ENCODE measurements around the gene NEBL.

NEBL gene

GRCh38 chr10:20898866-20899535 is 1.9 kb upstream of the NEBL start:
- Histone ChIP-seq H3K27ac (ENCODE audit: low read length) (no peak overlapping the region), H3K27me3 (ENCODE audit: insufficient read depth, low read length) (no peaks in the 10 kb centered on the region), H3K9me3 (ENCODE audit: insufficient read depth, low read depth, low read length) (no peaks in the 10 kb centered on the region), H3K9ac (ENCODE audit: low read depth, low read length) (no peak overlapping the region), H3K36me3 (ENCODE audit: insufficient read depth, low read depth, low read length) (no peaks in the 10 kb centered on the region), H3K4me3 (ENCODE audit: low read length) (no peak overlapping the region), H3K4me1 (ENCODE audit: insufficient read depth, low read length) (no peaks in the 10 kb centered on the region)

- Histone ChIP-seq H3K4me3 (ENCODE audit: low read length) (no peak overlapping the region), H3K36me3 (ENCODE audit: insufficient read depth, low read depth, low read length) (no peaks in the 10 kb centered on the region), H3K9me3 (ENCODE audit: insufficient read depth, low read depth, low read length) (no peaks in the 10 kb centered on the region), H3K9ac (ENCODE audit: low read depth, low read length) (no peak overlapping the region), H3K4me1 (ENCODE audit: insufficient read depth, low read length) (peaks cover 18% of the 10 kb centered on the region), H3K27ac (ENCODE audit: low read length) (no peak overlapping the region), H3K27me3 (ENCODE audit: insufficient read depth, low read length) (no peaks in the 10 kb centered on the region)
These were observed 3.8 kb downstream of the NEBL start for GRCh38 chr10:20893297-20893696.

DNA sequence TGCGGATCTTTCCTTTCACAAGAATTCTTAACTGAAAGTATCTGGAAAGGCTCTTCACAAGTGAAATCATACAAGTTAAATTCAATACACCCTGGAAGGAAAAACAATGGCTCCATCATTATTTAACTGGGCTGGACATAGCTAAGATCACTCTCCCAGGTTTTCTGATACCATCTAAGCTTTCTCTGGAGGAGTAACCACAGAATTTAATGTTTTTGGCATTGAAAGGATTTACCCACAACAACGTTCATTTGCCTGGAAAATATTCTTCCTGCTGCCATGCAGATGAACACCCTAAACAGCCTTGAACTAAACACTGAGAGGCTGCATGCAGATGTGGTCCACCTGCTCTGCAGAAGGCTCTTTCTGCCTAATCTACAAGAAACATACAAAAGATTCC is 4.3 kb downstream of the NEBL start:
- no peak overlapping the region for H3K4me3 ChIP-seq (ENCODE audit: low read length)
- no peak overlapping the region for H3K9ac ChIP-seq (ENCODE audit: low read depth, low read length)
- no peak overlapping the region for H3K27ac ChIP-seq (ENCODE audit: low read length)
- no peaks in the 10 kb centered on the region for H3K36me3 ChIP-seq (ENCODE audit: insufficient read depth, low read depth, low read length)
- H3K4me1 ChIP-seq (ENCODE audit: insufficient read depth, low read length): peaks cover 18% of the 10 kb centered on the region
- no peaks in the 10 kb centered on the region for H3K9me3 ChIP-seq (ENCODE audit: insufficient read depth, low read depth, low read length)
- no peaks in the 10 kb centered on the region for H3K27me3 ChIP-seq (ENCODE audit: insufficient read depth, low read length)

DNA sequence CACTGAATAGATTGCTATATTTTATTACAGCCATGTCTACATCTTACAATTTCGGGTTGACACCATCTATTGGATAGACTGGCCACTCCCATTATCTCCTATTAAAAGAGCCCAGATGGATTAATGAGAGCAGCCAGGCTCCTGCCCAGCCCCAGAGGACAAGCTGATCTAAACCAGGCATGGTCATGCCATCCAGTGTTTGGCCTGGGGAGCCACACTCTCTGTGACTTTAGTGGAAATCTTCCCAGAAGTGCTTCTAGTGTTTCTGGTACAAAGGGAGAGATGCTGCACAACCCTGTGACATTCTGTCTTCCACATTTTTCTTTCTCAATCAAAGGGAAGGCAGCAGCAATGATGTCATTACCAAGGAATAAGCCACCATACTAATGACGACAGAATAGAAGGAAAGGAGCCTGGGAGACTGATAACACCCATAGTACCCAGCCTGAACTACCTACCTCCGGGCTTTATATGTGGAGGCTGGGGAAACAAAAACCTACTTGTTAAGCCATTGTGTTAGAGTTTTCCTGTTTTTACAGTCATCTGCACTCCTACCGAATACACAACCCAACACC is 5.0 kb downstream of the NEBL start:
- peaks cover 18% of the 10 kb centered on the region for H3K4me1 ChIP-seq (ENCODE audit: insufficient read depth, low read length)
- H3K9me3 ChIP-seq (ENCODE audit: insufficient read depth, low read depth, low read length): no peaks in the 10 kb centered on the region
- H3K36me3 ChIP-seq (ENCODE audit: insufficient read depth, low read depth, low read length): no peaks in the 10 kb centered on the region
- H3K27ac ChIP-seq (ENCODE audit: low read length): no peak overlapping the region
- no peak overlapping the region for H3K9ac ChIP-seq (ENCODE audit: low read depth, low read length)
- H3K27me3 ChIP-seq (ENCODE audit: insufficient read depth, low read length): no peaks in the 10 kb centered on the region
- no peak overlapping the region for H3K4me3 ChIP-seq (ENCODE audit: low read length)

DNA sequence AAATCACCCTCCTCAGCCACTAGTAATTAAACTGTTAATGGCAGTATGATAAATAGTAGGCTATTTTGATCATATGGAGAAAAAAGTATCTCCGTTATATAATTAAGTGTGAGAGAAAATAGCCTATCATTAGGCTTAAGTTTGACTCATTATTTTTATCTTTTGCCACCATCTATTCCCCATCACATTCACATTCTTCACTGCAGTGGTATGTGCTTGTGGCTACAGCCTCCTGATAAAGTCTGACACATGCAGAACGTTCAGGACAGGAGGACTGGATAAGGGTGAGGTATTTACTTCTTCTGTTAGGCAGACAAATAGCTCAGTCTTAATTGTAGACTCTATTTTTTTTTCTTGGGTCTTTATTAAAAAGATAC is 5.8 kb downstream of the NEBL start:
- no peak overlapping the region for H3K9ac ChIP-seq (ENCODE audit: low read depth, low read length)
- H3K4me3 ChIP-seq (ENCODE audit: low read length): no peak overlapping the region
- H3K36me3 ChIP-seq (ENCODE audit: insufficient read depth, low read depth, low read length): no peaks in the 10 kb centered on the region
- no peak overlapping the region for H3K27ac ChIP-seq (ENCODE audit: low read length)
- H3K9me3 ChIP-seq (ENCODE audit: insufficient read depth, low read depth, low read length): no peaks in the 10 kb centered on the region
- H3K4me1 ChIP-seq (ENCODE audit: insufficient read depth, low read length): peaks cover 18% of the 10 kb centered on the region
- H3K27me3 ChIP-seq (ENCODE audit: insufficient read depth, low read length): no peaks in the 10 kb centered on the region

GRCh38 chr10:20890491-20891337 is 6.4 kb downstream of the NEBL start:
- H3K9ac ChIP-seq (ENCODE audit: low read depth, low read length): no peak overlapping the region
- no peaks in the 10 kb centered on the region for H3K36me3 ChIP-seq (ENCODE audit: insufficient read depth, low read depth, low read length)
- no peaks in the 10 kb centered on the region for H3K27me3 ChIP-seq (ENCODE audit: insufficient read depth, low read length)
- no peaks in the 10 kb centered on the region for H3K9me3 ChIP-seq (ENCODE audit: insufficient read depth, low read depth, low read length)
- H3K27ac ChIP-seq (ENCODE audit: low read length): no peak overlapping the region
- H3K4me1 ChIP-seq (ENCODE audit: insufficient read depth, low read length): peaks cover 18% of the 10 kb centered on the region
- H3K4me3 ChIP-seq (ENCODE audit: low read length): no peak overlapping the region

GRCh38 chr10:20890009-20890408 is 7.1 kb downstream of the NEBL start:
- no peak overlapping the region for H3K9ac ChIP-seq (ENCODE audit: low read depth, low read length)
- peaks cover 18% of the 10 kb centered on the region for H3K4me1 ChIP-seq (ENCODE audit: insufficient read depth, low read length)
- no peak overlapping the region for H3K27ac ChIP-seq (ENCODE audit: low read length)
- no peak overlapping the region for H3K4me3 ChIP-seq (ENCODE audit: low read length)
- H3K9me3 ChIP-seq (ENCODE audit: insufficient read depth, low read depth, low read length): no peaks in the 10 kb centered on the region
- H3K27me3 ChIP-seq (ENCODE audit: insufficient read depth, low read length): no peaks in the 10 kb centered on the region
- no peaks in the 10 kb centered on the region for H3K36me3 ChIP-seq (ENCODE audit: insufficient read depth, low read depth, low read length)

DNA sequence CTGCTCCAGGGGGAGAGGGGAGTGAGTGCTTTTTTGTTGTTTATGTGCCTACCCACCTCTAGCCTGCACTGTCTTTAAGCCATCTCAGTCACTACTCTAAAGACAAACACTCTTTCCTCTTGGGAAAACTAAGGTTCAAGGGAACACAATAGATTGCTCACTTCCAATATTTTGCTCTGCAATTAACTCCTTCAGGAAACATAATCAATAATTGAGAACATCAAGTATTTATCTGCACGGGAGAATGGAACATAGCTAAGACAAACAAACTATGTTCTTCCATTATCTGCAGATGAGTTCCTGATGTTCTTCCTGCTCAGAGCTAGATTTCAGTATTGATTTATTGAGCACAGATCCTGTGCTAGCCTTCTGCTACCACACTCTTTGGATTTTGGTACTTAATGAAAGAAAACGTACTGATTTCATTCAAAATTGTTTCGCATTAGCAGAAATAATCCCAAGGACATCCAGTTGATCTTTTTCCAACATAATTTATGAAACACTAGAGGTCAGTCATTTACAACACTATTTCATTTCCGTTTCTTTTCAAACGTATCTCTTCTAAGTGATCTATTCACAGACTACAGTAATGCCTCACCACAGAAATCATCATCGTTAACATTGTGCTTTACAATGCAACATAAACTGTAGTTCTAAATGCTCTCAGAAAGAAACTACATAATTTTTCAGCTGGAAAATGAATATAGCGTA is 8.3 kb downstream of the NEBL start:
- Histone ChIP-seq H3K27me3 (ENCODE audit: insufficient read depth, low read length) (no peaks in the 10 kb centered on the region), H3K36me3 (ENCODE audit: insufficient read depth, low read depth, low read length) (no peaks in the 10 kb centered on the region), H3K9ac (ENCODE audit: low read depth, low read length) (no peak overlapping the region), H3K4me1 (ENCODE audit: insufficient read depth, low read length) (peaks cover 18% of the 10 kb centered on the region), H3K9me3 (ENCODE audit: insufficient read depth, low read depth, low read length) (no peaks in the 10 kb centered on the region), H3K27ac (ENCODE audit: low read length) (no peak overlapping the region), H3K4me3 (ENCODE audit: low read length) (no peak overlapping the region)

DNA sequence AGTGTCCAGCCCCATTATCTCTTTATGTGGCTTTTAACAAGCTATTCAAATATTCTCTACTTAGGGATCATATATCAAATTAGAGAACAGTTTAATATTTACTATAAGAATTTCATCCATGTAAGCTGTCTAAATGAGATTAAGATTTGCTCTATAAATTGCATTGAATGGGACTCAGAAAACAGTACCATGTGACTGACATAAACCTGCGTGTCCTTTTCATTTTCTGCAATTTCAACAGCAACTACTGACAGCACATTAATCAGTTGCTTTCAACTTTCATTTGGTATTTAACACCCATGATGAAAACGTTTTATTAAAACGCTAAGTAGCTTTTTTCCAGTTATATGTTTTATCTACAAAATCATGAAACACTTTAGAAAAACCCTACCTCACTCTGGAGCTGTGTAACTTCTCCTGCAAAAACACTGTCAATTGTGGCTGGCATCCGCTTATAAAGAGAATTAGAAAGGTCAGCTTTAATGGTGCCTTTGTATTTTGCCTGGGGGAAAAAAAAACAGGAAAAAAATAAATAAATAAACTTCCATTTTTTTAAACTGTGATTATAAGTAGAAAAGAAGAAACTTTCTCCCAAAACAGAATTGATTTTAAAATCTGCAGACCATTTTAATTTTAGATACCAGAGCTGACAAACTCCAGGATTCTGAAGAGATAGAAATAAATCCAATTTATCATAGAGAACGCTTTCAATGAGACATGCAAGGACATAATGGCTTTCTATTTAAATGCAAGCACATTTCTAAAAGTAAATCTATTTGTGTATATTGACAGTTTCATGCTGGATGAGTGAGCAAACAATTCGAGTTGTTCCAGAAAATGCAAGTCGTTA is 9.2 kb downstream of the NEBL start:
- H3K9ac ChIP-seq (ENCODE audit: low read depth, low read length): no peak overlapping the region
- H3K4me3 ChIP-seq (ENCODE audit: low read length): no peak overlapping the region
- peaks cover 18% of the 10 kb centered on the region for H3K4me1 ChIP-seq (ENCODE audit: insufficient read depth, low read length)
- no peaks in the 10 kb centered on the region for H3K27me3 ChIP-seq (ENCODE audit: insufficient read depth, low read length)
- H3K9me3 ChIP-seq (ENCODE audit: insufficient read depth, low read depth, low read length): no peaks in the 10 kb centered on the region
- no peaks in the 10 kb centered on the region for H3K36me3 ChIP-seq (ENCODE audit: insufficient read depth, low read depth, low read length)
- no peak overlapping the region for H3K27ac ChIP-seq (ENCODE audit: low read length)

GRCh38 chr10:20885678-20886077 is 11.4 kb downstream of the NEBL start:
- Histone ChIP-seq H3K4me1 (ENCODE audit: insufficient read depth, low read length) (peaks cover 10% of the 10 kb centered on the region), H3K9me3 (ENCODE audit: insufficient read depth, low read depth, low read length) (no peaks in the 10 kb centered on the region), H3K27ac (ENCODE audit: low read length) (no peak overlapping the region), H3K9ac (ENCODE audit: low read depth, low read length) (no peak overlapping the region), H3K27me3 (ENCODE audit: insufficient read depth, low read length) (no peaks in the 10 kb centered on the region), H3K36me3 (ENCODE audit: insufficient read depth, low read depth, low read length) (no peaks in the 10 kb centered on the region), H3K4me3 (ENCODE audit: low read length) (no peak overlapping the region)

DNA sequence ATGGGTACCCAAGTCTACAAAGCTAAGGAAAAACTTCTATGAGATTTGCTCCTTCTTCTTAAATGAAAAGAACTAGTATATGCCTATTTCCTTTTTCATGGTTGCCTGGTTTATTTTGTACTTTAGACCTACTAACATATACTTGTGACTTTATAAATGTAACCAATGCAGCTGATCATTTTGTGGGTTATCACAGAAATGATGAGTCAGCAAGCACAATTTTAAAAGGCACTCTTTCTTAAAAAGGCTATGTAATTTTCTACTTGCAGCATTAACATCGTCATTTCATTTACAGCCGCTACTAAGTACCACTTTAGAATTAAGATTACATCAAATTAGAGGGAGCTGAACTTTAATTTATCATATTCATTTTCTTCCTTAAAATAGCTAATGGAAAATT is 13.6 kb downstream of the NEBL start:
- Histone ChIP-seq H3K9me3 (ENCODE audit: insufficient read depth, low read depth, low read length) (no peaks in the 10 kb centered on the region), H3K27me3 (ENCODE audit: insufficient read depth, low read length) (no peaks in the 10 kb centered on the region), H3K9ac (ENCODE audit: low read depth, low read length) (no peak overlapping the region), H3K4me3 (ENCODE audit: low read length) (no peak overlapping the region), H3K36me3 (ENCODE audit: insufficient read depth, low read depth, low read length) (no peaks in the 10 kb centered on the region), H3K4me1 (ENCODE audit: insufficient read depth, low read length) (no peaks in the 10 kb centered on the region), H3K27ac (ENCODE audit: low read length) (no peak overlapping the region)

All from iPS-20b (cell line).